ENCODE measurements around the gene SDK2.

DNA sequence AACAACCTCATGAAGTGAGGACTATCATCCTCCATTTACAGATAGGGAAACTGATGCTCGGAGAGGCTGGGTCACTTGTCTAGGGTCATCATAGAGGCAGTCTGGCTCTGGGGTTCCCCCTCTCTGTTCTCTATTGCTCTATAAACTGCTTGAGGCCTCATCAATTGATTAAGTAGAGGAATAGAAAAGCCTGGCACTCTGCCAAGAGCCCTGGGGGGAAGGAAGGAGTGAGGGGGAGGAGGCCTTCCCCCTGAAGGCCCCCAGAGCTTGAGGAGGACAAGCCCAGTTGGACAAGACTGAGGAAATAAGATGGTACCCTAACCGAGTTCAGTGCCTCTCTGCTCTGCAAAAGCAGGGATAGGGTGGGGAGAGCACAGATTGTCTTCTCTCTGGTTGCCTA, 21.0 kb downstream of the SDK2 start:
- TF ChIP-seq CTCF (IDR thresholded peaks at IDR 0.05) (no peak), EHMT2 (IDR thresholded peaks at IDR 0.05; ENCODE audit: low read depth) (no peak), USF2 (IDR thresholded peaks at IDR 0.05) (no peak), CHD4 (IDR thresholded peaks at IDR 0.05; ENCODE audit: borderline replicate concordance) (no peak), BHLHE40 (IDR thresholded peaks at IDR 0.05; ENCODE audit: low read depth, low read length) (no peak), KDM1A (IDR thresholded peaks at IDR 0.05; ENCODE audit: low read depth) (no peak), CEBPB (IDR thresholded peaks at IDR 0.05) (no peak), POLR2A (IDR thresholded peaks at IDR 0.05; ENCODE audit: low read length) (no peak), FOXS1 (CRISPR knock-in tag; IDR thresholded peaks at IDR 0.05) (no peak), MAX (IDR thresholded peaks at IDR 0.05) (no peak)

All from A549 (cell line).